Lung (tissue), 16 donors: ENCODE results near the gene VEGFC. TPM values are rescaled to one million over a fixed set of nuclear protein-coding genes. Genes with fewer than 3 reads are reported as not detected.
A peak's percentile ranks its signal among the peaks of the same experiment; 100 is the strongest.

Experiments
- ATAC-seq: fragments of 200-7000 bp; cut with Tn5 transposase; one replicate; pipeline ENCODE4 v1.9.1; 2020; ENCODE audit warnings: moderate number of reproducible peaks; ENCODE audit not compliant: insufficient read depth, low FRiP score
- DNase-seq, 3 donors: peaks; one replicate each; pipeline ENCODE4 v3.0.0-alpha.2; 2013 to 2017
- H3K27ac ChIP-seq, 2 donors: one replicate each; pipeline ENCODE4 v1.5.1; 2013; ENCODE audit warnings: mild to moderate bottlenecking in 2 of 2, moderate library complexity in 2 of 2, control low read depth in 1 of 2, inconsistent platforms in 1 of 2, low read depth in 1 of 2, low read length in 1 of 2
- H3K27me3 ChIP-seq, 3 donors: one replicate each; pipeline ENCODE4 v1.5.1; 2013; ENCODE audit warnings: low read length in 2 of 3; ENCODE audit not compliant: control insufficient read depth in 3 of 3, insufficient read depth in 3 of 3
- H3K36me3 ChIP-seq, 4 donors: one replicate each; pipeline ENCODE4 v1.5.1; 2013; ENCODE audit warnings: low read length in 4 of 4, mild to moderate bottlenecking in 1 of 4, moderate library complexity in 1 of 4; ENCODE audit not compliant: control insufficient read depth in 4 of 4, insufficient read depth in 4 of 4
- H3K4me1 ChIP-seq, 5 donors: one replicate each; pipeline ENCODE4 v1.5.1; 2013; ENCODE audit warnings: low read length in 5 of 5, mild to moderate bottlenecking in 2 of 5, moderate library complexity in 1 of 5; ENCODE audit not compliant: control insufficient read depth in 5 of 5, insufficient read depth in 5 of 5
- H3K4me3 ChIP-seq: one replicate; pipeline ENCODE4 v1.5.1; 2013; ENCODE audit warnings: mild to moderate bottlenecking, control low read depth, moderate library complexity
- H3K9ac ChIP-seq, 2 donors: one replicate each; pipeline ENCODE4 v1.5.1; 2013; ENCODE audit warnings: low read length in 2 of 2, control low read depth in 1 of 2; ENCODE audit not compliant: insufficient read depth in 1 of 2
- H3K9me3 ChIP-seq, 4 donors: one replicate each; pipeline ENCODE4 v1.5.1; 2013; ENCODE audit warnings: low read length in 3 of 4, mild to moderate bottlenecking in 1 of 4, moderate library complexity in 1 of 4; ENCODE audit not compliant: control insufficient read depth in 4 of 4, insufficient read depth in 3 of 4
- WGBS, 2 donors: extraction: QIAGEN DNeasy Blood & Tissue Kit; methylation state at CpG; one replicate each; pipeline ENCODE4 v1.1.7; 2013; 5-methylcytosine and 5-hydroxymethylcytosine counted together
- long read RNA-seq, 5 donors: transcript quantifications; one replicate each; lab custom pipeline, GENCODE V29; 2026
- polyA plus RNA-seq, 2 donors: library from polyadenylated mRNA; stranded (reverse); fragments of 200-250 nt; gene quantifications; one replicate each; pipeline ENCODE4 v1.2.1, GENCODE V29; 2013
- total RNA-seq, 2 donors: library from RNA; depleted of rRNA in 1 of 2; stranded (reverse); fragments of >200 nt in 1 of 2; gene quantifications; one replicate each; pipeline ENCODE4 v1.2.1, GENCODE V29; 2014 to 2021
- TF ChIP-seq, protein P1 (sequence below): IDR thresholded peaks from 2 replicates; pipeline ENCODE4 v1.5.1; 2012; ENCODE audit warnings: mild to moderate bottlenecking; ENCODE audit errors: control extremely low read depth, extremely low read depth
- donor health status: control.
- donor health status: control.
- donor health status: Bipolar disorder and iron deficiency.
- donor health status: healthy.
- donor health status: DM: yes; HTN: yes; CAD: no.

Gene VEGFC, protein sequence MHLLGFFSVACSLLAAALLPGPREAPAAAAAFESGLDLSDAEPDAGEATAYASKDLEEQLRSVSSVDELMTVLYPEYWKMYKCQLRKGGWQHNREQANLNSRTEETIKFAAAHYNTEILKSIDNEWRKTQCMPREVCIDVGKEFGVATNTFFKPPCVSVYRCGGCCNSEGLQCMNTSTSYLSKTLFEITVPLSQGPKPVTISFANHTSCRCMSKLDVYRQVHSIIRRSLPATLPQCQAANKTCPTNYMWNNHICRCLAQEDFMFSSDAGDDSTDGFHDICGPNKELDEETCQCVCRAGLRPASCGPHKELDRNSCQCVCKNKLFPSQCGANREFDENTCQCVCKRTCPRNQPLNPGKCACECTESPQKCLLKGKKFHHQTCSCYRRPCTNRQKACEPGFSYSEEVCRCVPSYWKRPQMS
- total RNA-seq: 10 to 100 TPM; 11.2 to 22.5 TPM
- 10 to 100 TPM in 1 of 2 donors, 1 to 10 TPM in 1; 4.4 to 11.1 TPM for polyA plus RNA-seq
- long read RNA-seq, donor 1, transcript VEGFC-202 (7 exons, 2,064 nt): major isoform, 15 of 15 reads
- long read RNA-seq, donor 1, partial matches to known transcripts: 0 of 15 reads
- long read RNA-seq, donor 1, other reads (novel, unspliced or antisense): 0 of 15 reads
- long read RNA-seq, donor 2, partial matches to known transcripts: 0 of 2 reads
- long read RNA-seq, donor 2, other reads (novel, unspliced or antisense): 0 of 2 reads
- long read RNA-seq, donor 3, transcript VEGFC-202 (7 exons, 2,064 nt): major isoform, 5 of 5 reads
- long read RNA-seq, donor 3, partial matches to known transcripts: 0 of 5 reads
- long read RNA-seq, donor 3, other reads (novel, unspliced or antisense): 0 of 5 reads
- long read RNA-seq, donor 4, partial matches to known transcripts: 0 of 2 reads
- long read RNA-seq, donor 4, other reads (novel, unspliced or antisense): 0 of 2 reads
- long read RNA-seq, donor 5, transcript VEGFC-202 (7 exons, 2,064 nt): major isoform, 6 of 6 reads
- long read RNA-seq, donor 5, partial matches to known transcripts: 0 of 6 reads
- long read RNA-seq, donor 5, other reads (novel, unspliced or antisense): 0 of 6 reads

DNA sequence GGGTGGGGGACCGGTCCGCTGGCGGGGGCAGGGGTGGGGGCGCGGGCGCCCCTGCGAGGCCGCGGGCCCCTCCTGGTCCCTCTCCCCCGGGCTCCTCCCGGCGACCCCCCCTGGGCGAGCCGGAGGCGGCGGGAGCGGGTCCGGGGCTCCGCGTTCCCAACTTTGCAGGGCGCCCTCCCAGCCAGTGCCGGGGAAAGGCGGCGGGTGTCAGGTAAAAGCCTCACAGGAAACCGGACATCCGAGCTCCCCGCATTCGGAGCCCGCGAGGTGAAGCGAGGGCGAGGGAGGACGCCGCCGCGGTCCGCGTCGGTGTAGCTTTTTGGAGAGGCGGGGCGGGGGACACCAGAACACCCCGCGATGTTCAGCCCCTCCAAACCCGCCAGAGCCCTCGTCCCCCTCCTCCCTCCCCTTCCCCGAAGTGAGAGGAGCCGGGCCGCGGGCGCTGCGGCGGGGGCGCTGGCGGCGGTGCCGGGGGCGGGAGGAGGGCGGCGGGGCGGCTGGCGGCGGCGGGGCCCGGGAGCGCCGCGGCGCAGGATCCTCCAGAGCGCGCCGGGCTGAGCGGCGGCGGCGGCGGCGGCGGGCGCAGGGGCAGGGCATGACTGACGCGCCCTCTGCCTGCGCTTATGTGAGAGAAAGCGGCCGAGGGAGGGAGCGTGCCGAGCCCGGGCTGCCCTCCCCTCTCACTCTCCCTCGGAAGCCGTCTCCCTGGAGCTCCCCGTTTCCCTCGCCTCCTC lies at the start of gene VEGFC:
Gene VEGFC, minus strand, starts transcription at position 597 of the 734 bp plus-strand sequence. CDS start 611 bp downstream, outside the sequence.
- Histone ChIP-seq H3K4me3 (peak within 1 kb of the TSS; percentile 70), H3K27me3 (no peaks in the 10 kb centered on the region), H3K9ac (peak within 1 kb of the TSS; percentile 65 to 89), H3K36me3 (no peaks in the 10 kb centered on the region), H3K9me3 (peaks cover 0 to 2% (median 0%) of the 10 kb centered on the region in 4 donors), H3K27ac (peak within 1 kb of the TSS; percentile 43 to 82), H3K4me1 (peaks cover 0 to 27% (median 5%) of the 10 kb centered on the region in 5 donors)
- TF ChIP-seq, protein P1, sequence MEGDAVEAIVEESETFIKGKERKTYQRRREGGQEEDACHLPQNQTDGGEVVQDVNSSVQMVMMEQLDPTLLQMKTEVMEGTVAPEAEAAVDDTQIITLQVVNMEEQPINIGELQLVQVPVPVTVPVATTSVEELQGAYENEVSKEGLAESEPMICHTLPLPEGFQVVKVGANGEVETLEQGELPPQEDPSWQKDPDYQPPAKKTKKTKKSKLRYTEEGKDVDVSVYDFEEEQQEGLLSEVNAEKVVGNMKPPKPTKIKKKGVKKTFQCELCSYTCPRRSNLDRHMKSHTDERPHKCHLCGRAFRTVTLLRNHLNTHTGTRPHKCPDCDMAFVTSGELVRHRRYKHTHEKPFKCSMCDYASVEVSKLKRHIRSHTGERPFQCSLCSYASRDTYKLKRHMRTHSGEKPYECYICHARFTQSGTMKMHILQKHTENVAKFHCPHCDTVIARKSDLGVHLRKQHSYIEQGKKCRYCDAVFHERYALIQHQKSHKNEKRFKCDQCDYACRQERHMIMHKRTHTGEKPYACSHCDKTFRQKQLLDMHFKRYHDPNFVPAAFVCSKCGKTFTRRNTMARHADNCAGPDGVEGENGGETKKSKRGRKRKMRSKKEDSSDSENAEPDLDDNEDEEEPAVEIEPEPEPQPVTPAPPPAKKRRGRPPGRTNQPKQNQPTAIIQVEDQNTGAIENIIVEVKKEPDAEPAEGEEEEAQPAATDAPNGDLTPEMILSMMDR: peak; percentile 14
- ATAC-seq (peak; percentile 73), DNase-seq (peak; percentile 81 to 86 (median 82))
- WGBS, 2 donors: 1% methylated on average over 29 to 91 of the region's 91 CpGs

DNA sequence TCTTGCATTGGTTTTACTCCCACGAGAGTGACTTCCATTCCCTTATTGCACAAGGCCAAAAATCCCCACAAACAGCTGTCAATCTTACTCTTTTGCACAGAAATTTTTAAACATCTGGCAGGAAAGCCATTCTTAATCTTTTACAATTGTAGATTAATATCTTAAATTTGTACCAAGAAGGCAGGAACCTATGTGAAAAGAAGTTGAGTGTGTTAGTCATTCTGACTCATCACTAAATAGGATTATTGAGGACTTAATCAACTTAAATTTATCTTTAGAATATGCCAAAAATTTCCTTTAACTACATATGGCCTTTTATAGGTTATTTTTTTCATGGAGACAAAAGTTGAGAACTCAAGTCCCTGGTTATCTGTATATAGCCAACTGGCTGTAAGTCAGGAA lies 49.0 kb upstream of the VEGFC start:
- Histone ChIP-seq H3K9ac (no peak overlapping the region), H3K27ac (no peak overlapping the region), H3K4me1 (peaks cover 0 to 2% (median 0%) of the 10 kb centered on the region in 5 donors), H3K36me3 (no peaks in the 10 kb centered on the region), H3K4me3 (no peak overlapping the region), H3K27me3 (no peaks in the 10 kb centered on the region), H3K9me3 (no peaks in the 10 kb centered on the region)
- no peak for ATAC-seq
- no peak for DNase-seq
- 39 to 63% methylated on average over 1 of the region's 1 CpG for WGBS, 2 donors
- TF ChIP-seq, protein P1: no peak

DNA sequence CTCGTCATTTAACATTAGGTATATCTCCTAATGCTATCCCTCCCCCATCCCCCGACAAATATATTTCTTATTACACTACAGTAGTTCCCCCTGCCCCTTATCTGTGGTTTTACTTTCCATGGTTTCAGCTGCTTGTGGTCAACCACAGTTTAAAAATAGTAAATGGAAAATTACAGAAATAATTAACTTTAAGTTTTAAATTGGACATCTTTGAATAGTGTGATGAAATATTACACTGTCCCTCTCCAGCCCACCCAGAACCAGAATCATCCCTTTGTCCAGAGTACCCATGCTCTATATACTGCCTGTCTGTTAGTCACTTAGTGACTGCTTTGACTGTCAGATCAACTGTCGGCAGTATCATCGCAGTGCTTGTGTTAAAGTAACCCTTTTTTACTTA lies 47.4 kb upstream of the VEGFC start:
- H3K4me1 ChIP-seq: peaks cover 0 to 2% (median 0%) of the 10 kb centered on the region in 5 donors
- no peak overlapping the region for H3K4me3 ChIP-seq
- ATAC-seq (no peak), DNase-seq (no peak)
- H3K9ac ChIP-seq: no peak overlapping the region
- H3K9me3 ChIP-seq: no peaks in the 10 kb centered on the region
- H3K27ac ChIP-seq: no peak overlapping the region
- no peaks in the 10 kb centered on the region for H3K36me3 ChIP-seq
- TF ChIP-seq, protein P1: no peak
- 23 to 62% methylated on average over 3 to 4 of the region's 4 CpGs for WGBS, 2 donors
- no peaks in the 10 kb centered on the region for H3K27me3 ChIP-seq
